Activated CD4-positive, alpha-beta T cell treated with anti-CD3 and anti-CD28 coated beads, Interleukin-2, Interleukin-4, amounts not matched to agents 100 ng/mL and 50 ng/mL, durations not matched to agents 16 hours and 8 hours (primary cell): ENCODE measurements around the gene P2RY2.
"Not testable (repeated sequence)": the region's sequence is repeated elsewhere in the genome, so short reads cannot be mapped to it uniquely, and the experiment has no call there.

Experiments used
- DNase-seq: peaks from one replicate; pipeline ENCODE4 v3.0.0-alpha.2; 2020; ENCODE audit warnings: low spot score

Gene P2RY2

DNA sequence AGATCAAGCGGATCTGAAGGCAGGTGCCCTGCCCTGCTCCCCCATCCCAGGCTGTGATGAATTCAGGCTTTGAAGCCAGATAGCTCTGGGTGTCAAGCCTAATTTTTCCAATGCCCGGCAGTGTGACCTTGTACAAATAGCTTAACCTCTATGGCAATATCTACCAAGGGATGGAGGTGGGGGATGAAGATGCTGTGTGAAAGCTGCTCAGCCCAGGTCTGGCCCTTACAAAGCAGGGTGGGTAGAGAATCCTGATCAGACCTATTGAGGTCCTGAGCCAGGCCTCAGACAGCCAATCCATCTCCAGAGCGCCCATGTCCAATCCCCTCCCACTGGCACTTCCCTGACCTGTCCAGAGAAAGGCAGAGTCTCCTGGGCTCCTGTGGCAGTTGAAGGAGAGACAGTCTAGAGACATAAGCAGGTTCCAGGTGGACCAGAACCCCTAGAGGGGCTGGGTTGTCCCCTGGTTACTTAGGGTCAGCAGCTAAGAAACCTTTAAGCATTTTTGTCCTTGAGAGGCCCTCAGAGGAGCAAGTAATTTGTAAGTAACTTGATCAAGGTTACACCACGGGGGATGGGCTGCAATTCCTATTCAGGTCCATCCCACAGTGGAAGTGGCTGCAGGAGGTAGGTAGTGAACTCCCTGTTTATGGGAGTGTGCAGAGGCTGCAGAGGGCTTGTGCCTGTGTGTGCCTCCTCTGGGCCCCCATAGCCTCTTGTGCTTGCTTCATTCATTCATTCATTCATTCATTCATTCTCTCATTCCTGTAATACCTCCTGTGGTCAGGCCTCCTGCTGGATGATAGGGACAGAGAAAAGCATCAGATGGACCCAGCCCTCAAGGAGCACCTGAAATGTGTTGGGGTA lies 10.4 kb downstream of the P2RY2 start:
- DNase-seq, result no peak

- no peak for DNase-seq
These were observed 11.3 kb downstream of the P2RY2 start for GRCh38 chr11:73229321-73229895.

DNA sequence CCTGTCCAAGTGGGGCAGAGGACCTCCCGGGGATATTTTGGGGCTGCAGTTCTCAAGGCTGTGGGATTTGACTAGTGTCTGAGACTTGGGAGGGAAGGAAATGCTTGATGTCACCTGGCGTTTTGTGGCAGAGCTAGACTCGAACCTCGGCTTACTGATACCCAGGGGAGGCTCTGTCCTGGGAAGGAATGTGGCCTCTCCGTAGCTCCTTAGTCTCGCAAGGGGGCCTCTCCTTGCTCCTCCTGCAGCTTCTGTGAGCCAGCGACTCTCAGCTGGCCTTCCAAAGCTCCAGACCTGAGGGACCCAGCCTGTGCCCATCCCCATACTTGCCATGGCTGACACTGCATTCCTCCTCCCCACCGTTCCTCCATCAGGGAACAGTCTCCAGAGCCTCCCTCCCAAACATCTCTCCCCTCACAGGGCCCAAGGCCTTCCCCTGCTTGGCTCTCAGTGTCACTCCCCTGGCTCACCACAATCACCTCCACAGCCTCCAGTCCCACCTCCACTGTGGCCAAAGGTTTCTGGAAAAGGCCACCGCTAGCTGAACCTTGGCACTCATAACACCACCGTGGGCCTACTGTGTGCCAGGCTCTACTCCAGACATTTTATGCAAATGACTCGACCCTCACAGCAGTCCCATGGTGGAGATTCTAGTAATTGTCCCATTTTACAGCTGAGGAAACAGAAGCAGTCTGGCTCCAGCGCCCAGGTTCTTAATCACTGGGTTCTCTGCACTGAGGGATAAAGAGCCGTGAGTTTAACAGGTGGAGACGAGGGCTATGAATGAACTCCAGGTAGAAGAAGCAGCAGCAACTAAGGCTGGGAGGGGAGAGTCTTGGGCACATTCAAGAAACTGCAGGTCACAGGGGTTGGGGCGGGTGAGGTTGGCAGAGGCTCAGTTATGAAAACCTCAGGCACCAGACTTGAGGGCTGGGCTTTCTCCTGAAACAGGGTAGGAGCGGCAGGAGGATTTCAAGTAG lies 12.1 kb downstream of the P2RY2 start:
- no peak for DNase-seq

GRCh38 chr11:73230931-73231330 lies 12.8 kb downstream of the P2RY2 start:
- no peak for DNase-seq

- DNase-seq, result not testable (repeated sequence)
These were observed 14.4 kb downstream of the P2RY2 start for GRCh38 chr11:73232487-73232886.

DNA sequence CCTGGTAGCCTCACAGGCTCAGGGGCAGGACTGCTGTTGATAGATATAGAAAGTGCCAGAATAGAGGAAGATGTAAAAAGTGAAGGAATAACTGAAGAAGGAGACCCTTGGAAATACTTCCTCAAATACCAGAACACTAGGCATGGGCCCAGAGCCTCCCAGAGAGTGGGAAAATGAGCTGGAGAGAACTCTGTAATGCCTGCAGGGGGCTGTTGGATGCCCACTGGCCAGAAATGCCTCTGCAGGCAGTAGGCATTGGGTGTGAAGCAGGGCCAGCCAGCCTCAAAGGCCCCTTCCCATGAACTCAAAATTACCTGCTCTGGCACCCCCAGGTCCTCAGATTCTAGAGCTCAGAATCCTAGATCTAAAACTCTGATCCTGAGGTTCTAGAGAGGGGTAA lies 15.1 kb downstream of the P2RY2 start:
- no peak for DNase-seq

- no peak for DNase-seq
These were observed 15.8 kb downstream of the P2RY2 start for GRCh38 chr11:73233692-73234470.

DNA sequence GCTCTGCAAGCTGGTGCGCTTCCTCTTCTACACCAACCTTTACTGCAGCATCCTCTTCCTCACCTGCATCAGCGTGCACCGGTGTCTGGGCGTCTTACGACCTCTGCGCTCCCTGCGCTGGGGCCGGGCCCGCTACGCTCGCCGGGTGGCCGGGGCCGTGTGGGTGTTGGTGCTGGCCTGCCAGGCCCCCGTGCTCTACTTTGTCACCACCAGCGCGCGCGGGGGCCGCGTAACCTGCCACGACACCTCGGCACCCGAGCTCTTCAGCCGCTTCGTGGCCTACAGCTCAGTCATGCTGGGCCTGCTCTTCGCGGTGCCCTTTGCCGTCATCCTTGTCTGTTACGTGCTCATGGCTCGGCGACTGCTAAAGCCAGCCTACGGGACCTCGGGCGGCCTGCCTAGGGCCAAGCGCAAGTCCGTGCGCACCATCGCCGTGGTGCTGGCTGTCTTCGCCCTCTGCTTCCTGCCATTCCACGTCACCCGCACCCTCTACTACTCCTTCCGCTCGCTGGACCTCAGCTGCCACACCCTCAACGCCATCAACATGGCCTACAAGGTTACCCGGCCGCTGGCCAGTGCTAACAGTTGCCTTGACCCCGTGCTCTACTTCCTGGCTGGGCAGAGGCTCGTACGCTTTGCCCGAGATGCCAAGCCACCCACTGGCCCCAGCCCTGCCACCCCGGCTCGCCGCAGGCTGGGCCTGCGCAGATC lies 16.5 kb downstream of the P2RY2 start:
- DNase-seq, result no peak

DNA sequence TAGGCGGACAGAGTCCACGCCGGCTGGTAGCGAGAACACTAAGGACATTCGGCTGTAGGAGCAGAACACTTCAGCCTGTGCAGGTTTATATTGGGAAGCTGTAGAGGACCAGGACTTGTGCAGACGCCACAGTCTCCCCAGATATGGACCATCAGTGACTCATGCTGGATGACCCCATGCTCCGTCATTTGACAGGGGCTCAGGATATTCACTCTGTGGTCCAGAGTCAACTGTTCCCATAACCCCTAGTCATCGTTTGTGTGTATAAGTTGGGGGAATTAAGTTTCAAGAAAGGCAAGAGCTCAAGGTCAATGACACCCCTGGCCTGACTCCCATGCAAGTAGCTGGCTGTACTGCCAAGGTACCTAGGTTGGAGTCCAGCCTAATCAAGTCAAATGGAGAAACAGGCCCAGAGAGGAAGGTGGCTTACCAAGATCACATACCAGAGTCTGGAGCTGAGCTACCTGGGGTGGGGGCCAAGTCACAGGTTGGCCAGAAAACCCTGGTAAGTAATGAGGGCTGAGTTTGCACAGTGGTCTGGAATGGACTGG lies 17.2 kb downstream of the P2RY2 start:
- DNase-seq, result no peak

DNA sequence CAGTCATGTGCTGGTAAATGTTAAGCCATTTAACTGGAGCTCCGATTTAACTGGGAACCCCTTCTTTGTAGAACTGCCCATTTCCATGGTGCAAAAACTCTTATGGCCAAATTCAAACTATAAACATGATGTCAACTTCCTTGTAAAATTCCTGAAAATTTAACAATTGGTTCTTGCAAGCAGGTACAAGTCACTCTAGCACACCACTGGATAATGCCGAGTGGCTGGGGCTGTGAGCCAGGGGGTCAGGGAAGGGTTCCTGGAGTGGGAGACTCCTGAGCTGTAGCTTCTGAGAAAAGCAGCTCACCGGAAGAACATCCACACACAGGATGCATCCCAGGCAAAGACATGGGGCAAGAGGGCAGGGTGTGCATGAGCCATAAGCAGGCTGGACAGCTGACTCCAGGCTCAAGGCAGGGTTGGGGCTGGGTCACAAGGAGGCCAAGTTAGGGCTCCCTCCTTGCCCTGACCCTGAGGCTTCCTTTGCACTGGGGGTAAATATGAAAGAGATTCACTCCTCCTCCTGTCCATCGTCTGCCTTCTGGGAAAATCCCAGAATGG lies 18.2 kb downstream of the P2RY2 start:
- no peak for DNase-seq

GRCh38 chr11:73236854-73237253 lies 18.8 kb downstream of the P2RY2 start:
- DNase-seq, result peak; percentile 32

DNA sequence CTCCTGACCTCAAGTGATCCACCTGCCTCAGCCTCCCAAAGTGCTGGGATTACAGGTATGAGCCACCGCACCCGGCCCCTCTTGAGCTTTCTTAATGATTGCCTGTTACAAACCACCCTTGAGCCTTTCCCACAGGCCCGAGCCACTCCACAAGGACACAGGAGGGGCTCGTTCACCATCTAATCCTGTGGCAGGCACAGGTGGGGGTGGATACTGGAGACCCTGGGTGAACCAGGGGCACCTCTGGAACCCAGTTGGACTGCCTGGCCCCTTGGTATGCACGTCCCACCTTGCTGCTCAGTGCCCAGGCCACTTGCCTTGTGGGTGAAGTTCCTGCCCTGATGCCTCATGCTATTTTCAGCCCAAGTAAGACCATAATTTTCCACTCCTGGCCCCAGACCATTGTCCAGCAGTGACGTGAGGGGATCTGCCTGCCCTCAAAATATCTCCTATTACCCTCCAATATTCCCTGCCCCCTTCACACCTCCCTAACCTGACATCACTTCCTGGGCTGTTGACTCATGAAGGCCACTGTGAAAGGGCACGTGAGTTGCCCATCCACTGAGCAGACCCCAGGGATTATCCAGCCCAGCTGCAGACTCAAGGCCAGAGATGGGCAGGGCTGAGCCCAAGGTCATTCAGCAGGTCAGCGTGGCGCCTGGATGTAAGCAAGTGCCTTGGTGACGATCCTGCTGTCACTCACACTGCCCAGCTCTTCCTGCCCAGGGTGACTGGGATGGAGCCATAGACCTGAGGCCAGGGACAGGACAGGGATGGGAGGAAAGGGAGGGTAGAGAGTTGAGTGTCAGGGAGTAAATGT lies 19.6 kb downstream of the P2RY2 start:
- DNase-seq, result no peak

DNA sequence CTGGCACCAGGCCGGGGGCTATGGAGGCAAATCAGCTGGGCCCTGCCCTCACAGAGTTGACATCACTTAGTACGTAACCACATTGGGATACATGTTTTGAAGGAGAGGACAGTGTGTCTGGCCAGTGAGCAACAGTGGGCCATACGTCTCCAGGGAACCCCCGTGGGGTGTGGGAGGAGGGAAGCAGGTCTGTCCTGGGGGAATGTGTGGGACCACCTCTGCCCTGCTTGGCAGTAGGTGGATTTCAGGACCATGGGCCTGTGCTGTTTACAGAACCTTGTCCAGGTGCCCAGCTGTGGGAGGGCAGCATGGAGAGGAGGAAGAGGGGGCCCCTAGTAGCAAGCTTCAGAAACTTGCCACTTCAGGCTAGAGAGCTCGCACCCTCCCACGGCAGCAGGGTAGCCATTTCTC lies 21.0 kb downstream of the P2RY2 start:
- no peak for DNase-seq

DNA sequence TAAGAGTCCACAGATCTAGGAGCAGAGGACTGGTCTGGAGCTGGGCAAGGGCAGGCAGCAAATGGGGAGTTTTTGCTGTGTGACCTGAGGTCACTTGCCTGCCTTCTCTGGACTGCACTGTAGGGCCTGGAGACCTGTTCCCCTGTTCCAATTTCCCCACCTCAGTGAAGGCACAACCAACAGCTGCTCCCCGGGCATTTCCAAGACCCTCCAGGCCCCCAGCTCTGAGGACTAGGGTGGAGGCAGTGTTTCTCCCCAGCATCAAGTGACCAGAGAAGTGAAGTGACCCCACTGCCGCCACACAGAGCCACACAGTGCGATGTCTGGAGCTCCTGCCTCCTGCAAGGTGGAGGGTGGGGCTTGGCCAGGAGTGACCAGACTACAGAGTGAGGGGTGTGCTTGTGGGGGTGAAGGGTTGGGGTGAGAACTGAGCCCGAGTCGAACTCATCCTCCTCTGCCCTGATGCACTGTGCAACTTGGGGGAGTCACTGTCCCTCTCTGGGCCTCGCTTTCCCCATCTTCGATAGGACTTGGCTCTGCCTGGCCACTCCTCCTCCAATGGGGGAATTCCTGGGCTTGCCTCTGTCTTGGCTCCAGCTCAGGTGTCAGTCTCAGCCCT lies 21.6 kb downstream of the P2RY2 start:
- no peak for DNase-seq

DNA sequence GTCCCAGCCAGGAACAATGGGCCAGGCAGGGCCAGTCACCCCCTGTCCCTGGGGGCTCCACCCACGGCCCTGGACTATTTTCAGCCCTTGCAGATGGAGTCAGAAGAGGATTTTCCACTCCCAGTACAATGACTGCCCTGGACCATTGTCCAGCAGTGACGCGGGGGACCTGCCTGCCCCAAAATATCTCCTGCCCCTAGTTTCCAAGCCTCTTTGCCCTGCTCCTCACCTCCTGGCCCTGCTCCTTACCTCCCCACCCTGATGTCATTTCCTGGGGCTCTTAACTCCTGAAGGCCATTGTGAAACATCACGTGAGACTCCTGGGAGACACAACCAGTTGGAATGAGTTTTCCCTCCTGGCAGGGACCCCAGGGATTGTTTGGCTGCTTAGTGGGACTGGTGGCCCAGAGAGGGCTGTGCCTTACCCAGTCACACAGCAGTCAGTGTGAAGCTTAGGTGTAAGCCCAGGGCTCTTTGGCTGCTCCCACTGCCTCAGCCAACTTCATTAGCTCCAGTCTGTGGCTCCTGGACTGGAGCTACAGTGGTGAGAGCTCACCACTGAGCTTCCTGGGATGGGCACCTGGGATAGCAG lies 22.2 kb downstream of the P2RY2 start:
- DNase-seq, result no peak

- DNase-seq, result no peak
These were observed 23.2 kb downstream of the P2RY2 start for GRCh38 chr11:73241300-73241699.

GRCh38 chr11:73242251-73243092 lies 24.4 kb downstream of the P2RY2 start:
- peak; percentile 74 for DNase-seq

DNA sequence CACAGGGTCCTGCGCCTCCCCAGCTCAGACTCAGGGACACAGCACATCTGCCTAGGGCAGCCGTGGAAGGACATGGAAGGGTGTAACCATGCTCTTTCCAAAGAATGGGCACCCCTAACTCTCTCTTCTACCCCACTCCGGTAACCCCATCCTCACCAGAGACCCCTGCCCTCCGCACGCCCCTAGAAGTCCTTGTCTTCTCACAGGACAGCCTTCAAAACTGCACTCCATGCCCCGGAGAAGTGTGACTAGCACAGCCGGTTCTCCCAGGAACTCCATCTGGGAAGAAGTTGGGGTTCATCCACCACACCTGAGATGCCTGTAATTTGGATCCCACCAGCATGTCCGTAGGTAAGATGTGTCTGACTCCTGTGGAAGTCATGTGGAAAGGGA lies 25.0 kb downstream of the P2RY2 start:
- DNase-seq, result no peak
